ENCODE measurements around the gene AGTPBP1.

Gene AGTPBP1

DNA sequence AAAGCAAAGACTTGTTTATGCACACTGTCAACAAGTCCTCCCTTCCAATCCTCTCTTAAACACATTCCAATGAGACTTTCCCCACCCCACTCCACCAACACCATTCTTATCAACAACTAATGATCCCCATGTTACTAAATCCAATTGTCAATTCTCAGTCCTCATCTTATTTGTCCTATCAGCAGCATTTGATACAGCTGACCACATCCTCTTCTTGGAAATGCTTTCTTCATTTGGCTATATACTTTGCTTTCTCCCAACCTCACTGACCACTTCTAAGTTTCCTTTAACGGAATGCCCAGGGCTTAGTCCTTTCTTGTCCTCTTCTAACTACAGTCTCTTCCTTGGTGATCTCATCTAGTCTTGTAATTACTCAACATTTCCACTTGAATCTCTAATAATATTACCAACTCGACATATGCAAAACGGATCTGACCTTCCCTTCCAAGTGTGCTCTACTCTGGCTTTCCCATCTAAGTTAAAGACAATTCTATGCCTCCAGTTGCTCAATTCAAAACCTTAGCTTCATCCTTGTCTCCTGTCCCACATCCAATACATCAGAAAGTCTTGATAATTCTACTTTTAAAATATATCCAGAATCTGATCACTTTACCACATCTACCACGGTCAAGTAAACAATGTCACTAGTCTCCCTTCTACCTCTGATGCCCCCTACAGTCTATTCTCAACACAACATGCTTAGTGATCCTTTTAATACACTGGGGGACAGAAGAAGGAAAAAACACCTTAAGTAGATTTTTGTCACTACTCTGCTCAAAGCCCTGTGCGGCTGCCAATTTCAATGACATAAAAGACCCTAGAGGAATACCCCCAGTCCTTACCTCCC is 25.5 kb downstream of the AGTPBP1 start:
- Histone ChIP-seq H3K27ac (no peak overlapping the region), H3K4me3 (no peak overlapping the region)
- TF ChIP-seq, protein P1, sequence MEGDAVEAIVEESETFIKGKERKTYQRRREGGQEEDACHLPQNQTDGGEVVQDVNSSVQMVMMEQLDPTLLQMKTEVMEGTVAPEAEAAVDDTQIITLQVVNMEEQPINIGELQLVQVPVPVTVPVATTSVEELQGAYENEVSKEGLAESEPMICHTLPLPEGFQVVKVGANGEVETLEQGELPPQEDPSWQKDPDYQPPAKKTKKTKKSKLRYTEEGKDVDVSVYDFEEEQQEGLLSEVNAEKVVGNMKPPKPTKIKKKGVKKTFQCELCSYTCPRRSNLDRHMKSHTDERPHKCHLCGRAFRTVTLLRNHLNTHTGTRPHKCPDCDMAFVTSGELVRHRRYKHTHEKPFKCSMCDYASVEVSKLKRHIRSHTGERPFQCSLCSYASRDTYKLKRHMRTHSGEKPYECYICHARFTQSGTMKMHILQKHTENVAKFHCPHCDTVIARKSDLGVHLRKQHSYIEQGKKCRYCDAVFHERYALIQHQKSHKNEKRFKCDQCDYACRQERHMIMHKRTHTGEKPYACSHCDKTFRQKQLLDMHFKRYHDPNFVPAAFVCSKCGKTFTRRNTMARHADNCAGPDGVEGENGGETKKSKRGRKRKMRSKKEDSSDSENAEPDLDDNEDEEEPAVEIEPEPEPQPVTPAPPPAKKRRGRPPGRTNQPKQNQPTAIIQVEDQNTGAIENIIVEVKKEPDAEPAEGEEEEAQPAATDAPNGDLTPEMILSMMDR (IDR thresholded peaks at IDR 0.05), result no peak
- no peak for DNase-seq (ENCODE audit: low spot score)

- TF ChIP-seq, protein P1 (IDR thresholded peaks at IDR 0.05), result no peak
- Histone ChIP-seq H3K4me3 (no peak overlapping the region), H3K27ac (no peak overlapping the region)
- no peak for DNase-seq (ENCODE audit: low spot score)
These were observed 26.2 kb downstream of the AGTPBP1 start for GRCh38 chr9:85715587-85715986.

DNA sequence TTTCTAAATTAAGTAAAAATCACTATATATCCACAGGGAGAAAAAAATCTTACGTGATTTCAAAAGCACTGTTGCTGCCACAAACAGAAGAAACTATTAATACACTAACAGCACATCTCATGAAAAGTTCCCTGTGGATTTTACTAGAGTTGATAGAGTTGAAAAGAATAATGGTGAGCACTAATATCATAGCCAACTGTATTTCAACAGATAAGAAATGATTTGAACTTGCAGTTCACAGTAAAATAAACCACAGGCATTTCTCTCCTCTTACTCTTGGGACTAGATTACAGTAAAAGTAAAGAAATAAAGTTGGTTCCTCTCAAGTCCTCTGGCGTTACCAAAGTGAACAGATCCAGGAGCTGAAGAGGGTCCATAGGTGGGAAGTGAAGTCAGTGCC is 27.9 kb downstream of the AGTPBP1 start:
- TF ChIP-seq, protein P1 (IDR thresholded peaks at IDR 0.05), result no peak
- Histone ChIP-seq H3K4me3 (no peak overlapping the region), H3K27ac (no peak overlapping the region)
- no peak for DNase-seq (ENCODE audit: low spot score)

GRCh38 chr9:85704744-85705143 is 37.0 kb downstream of the AGTPBP1 start:
- no peak overlapping the region for H3K4me3 ChIP-seq
- DNase-seq (ENCODE audit: low spot score), result no peak
- no peak overlapping the region for H3K27ac ChIP-seq
- TF ChIP-seq, protein P1 (IDR thresholded peaks at IDR 0.05), result no peak

DNA sequence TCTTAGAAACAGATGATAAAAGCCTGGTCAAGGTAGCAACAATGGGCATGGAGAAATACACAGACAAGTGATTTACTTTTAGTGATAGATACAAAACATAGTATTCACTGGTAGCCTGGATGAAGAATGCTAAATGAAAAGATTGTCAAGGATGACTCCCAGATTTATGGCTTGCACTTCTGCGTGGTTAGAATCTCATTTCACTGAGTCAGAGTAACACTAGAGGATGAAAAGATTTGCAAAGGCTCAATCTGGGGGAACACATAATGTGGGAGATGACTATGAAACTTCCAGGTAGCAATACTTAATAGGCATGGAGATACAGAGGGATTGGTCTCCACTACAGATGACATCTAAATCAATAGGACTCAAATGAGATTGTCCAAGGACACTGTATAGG is 38.4 kb downstream of the AGTPBP1 start:
- no peak overlapping the region for H3K27ac ChIP-seq
- TF ChIP-seq, protein P1 (IDR thresholded peaks at IDR 0.05), result no peak
- no peak for DNase-seq (ENCODE audit: low spot score)
- no peak overlapping the region for H3K4me3 ChIP-seq

DNA sequence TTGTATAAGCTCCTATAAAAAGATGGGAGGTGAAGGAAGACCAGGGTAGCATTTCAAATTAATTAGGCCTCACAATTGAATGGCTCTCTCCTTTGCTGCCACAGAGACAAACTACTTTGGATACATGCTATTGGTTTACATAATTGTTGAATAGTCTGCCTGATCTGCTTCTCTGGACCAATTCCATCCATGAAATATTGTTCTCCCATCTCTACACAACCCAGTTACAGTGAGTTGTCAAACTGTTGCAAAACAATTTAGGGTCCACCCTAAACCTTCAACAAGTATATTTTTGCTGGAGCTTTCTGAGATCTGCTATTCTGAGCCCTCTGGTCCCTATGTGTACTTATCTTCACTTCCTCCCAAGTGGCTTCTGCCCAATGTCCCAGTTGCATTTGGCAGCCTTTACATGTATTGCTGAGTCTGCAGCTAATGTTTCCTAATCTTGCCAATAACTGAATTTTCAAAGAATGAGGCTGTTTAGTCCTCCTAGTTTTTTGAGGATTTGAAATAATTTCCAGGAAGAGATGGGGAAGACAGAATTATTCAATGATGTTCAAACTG is 38.9 kb downstream of the AGTPBP1 start:
- no peak for DNase-seq (ENCODE audit: low spot score)
- Histone ChIP-seq H3K4me3 (no peak overlapping the region), H3K27ac (no peak overlapping the region)
- TF ChIP-seq, protein P1 (IDR thresholded peaks at IDR 0.05), result no peak

DNA sequence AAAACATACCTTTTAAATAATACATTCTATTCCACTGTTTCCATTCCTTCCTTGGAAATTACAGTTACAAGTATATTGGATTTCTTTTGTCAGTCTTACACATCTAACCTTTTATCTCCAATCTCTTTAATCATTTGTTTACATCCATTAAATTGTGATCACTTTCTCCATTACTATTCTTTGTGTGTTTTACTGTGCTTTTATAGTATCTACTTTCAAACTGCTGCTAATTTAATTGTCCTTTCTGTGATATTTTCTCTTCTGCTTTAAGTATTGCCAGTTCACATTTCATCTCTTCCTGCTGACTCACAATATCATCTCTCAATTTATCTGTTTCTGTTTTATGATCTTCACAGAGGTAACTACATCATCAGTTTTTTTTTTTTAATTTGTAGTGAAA is 39.6 kb downstream of the AGTPBP1 start:
- TF ChIP-seq, protein P1 (IDR thresholded peaks at IDR 0.05), result no peak
- no peak for DNase-seq (ENCODE audit: low spot score)
- Histone ChIP-seq H3K27ac (no peak overlapping the region), H3K4me3 (no peak overlapping the region)

Data from coronary artery (tissue), 2 donors.